Lung (tissue), 12 donors: ENCODE measurements around the gene AGAP1. TPM values are rescaled to one million over a fixed set of nuclear protein-coding genes. Genes with fewer than 3 reads are reported as not detected.

Experiments
- ATAC-seq: fragments of 200-7000 bp; cut with Tn5 transposase; one replicate; pipeline ENCODE4 v1.9.1; 2020; ENCODE audit warnings: moderate number of reproducible peaks; ENCODE audit not compliant: insufficient read depth, low FRiP score
- DNase-seq, 3 donors: peaks; one replicate each; pipeline ENCODE4 v3.0.0-alpha.2; 2013 to 2017
- H3K27ac ChIP-seq, 2 donors: one replicate each; pipeline ENCODE4 v1.5.1; 2013; ENCODE audit warnings: mild to moderate bottlenecking in 2 of 2, moderate library complexity in 2 of 2, control low read depth in 1 of 2, inconsistent platforms in 1 of 2, low read depth in 1 of 2, low read length in 1 of 2
- H3K27me3 ChIP-seq, 3 donors: one replicate each; pipeline ENCODE4 v1.5.1; 2013; ENCODE audit warnings: low read length in 2 of 3; ENCODE audit not compliant: control insufficient read depth in 3 of 3, insufficient read depth in 3 of 3
- H3K36me3 ChIP-seq, 4 donors: one replicate each; pipeline ENCODE4 v1.5.1; 2013; ENCODE audit warnings: low read length in 4 of 4, mild to moderate bottlenecking in 1 of 4, moderate library complexity in 1 of 4; ENCODE audit not compliant: control insufficient read depth in 4 of 4, insufficient read depth in 4 of 4
- H3K4me1 ChIP-seq, 5 donors: one replicate each; pipeline ENCODE4 v1.5.1; 2013; ENCODE audit warnings: low read length in 5 of 5, mild to moderate bottlenecking in 2 of 5, moderate library complexity in 1 of 5; ENCODE audit not compliant: control insufficient read depth in 5 of 5, insufficient read depth in 5 of 5
- H3K4me3 ChIP-seq: one replicate; pipeline ENCODE4 v1.5.1; 2013; ENCODE audit warnings: mild to moderate bottlenecking, control low read depth, moderate library complexity
- H3K9ac ChIP-seq, 2 donors: one replicate each; pipeline ENCODE4 v1.5.1; 2013; ENCODE audit warnings: low read length in 2 of 2, control low read depth in 1 of 2; ENCODE audit not compliant: insufficient read depth in 1 of 2
- H3K9me3 ChIP-seq, 4 donors: one replicate each; pipeline ENCODE4 v1.5.1; 2013; ENCODE audit warnings: low read length in 3 of 4, mild to moderate bottlenecking in 1 of 4, moderate library complexity in 1 of 4; ENCODE audit not compliant: control insufficient read depth in 4 of 4, insufficient read depth in 3 of 4
- CTCF ChIP-seq: IDR thresholded peaks from 2 replicates; pipeline ENCODE4 v1.5.1; 2012; ENCODE audit warnings: mild to moderate bottlenecking; ENCODE audit errors: control extremely low read depth, extremely low read depth
- WGBS, 2 donors: extraction: QIAGEN DNeasy Blood & Tissue Kit; methylation state at CpG; one replicate each; pipeline ENCODE4 v1.1.7; 2013; 5-methylcytosine and 5-hydroxymethylcytosine counted together
- polyA plus RNA-seq, 2 donors: library from polyadenylated mRNA; stranded (reverse); fragments of 200-250 nt; gene quantifications; one replicate each; pipeline ENCODE4 v1.2.1, GENCODE V29; 2013
- total RNA-seq, 2 donors: library from RNA; depleted of rRNA in 1 of 2; stranded (reverse); fragments of >200 nt in 1 of 2; gene quantifications; one replicate each; pipeline ENCODE4 v1.2.1, GENCODE V29; 2014 to 2021
- donor health status: control.
- donor health status: control.
- donor health status: Bipolar disorder and iron deficiency.
- donor health status: healthy.
- donor health status: DM: yes; HTN: yes; CAD: no.

AGAP1 gene
- total and polyA plus RNA-seq, 4 donors, result 6.6 to 39.4 (median 20.2) TPM

- H3K36me3 ChIP-seq, result peaks cover 0 to 7% (median 0%) of the 10 kb centered on the region in 4 donors
- no peaks in the 10 kb centered on the region for H3K9me3 ChIP-seq
- no peaks in the 10 kb centered on the region for H3K27me3 ChIP-seq
- H3K4me3 ChIP-seq, result no peak overlapping the region
- no peak overlapping the region for H3K27ac ChIP-seq
- DNase-seq (no peak), ATAC-seq (no peak)
- no peaks in the 10 kb centered on the region for H3K4me1 ChIP-seq
- 92 to 93% methylated on average over 23 of the region's 23 CpGs for WGBS, 2 donors
- H3K9ac ChIP-seq, result no peak overlapping the region
- TF ChIP-seq CTCF, result no peak
These were observed 464.5 kb downstream of the AGAP1 start for GRCh38 chr2:235958221-235958930.

- Histone ChIP-seq H3K9me3 (no peaks in the 10 kb centered on the region), H3K27me3 (no peaks in the 10 kb centered on the region), H3K27ac (no peak overlapping the region), H3K4me1 (no peaks in the 10 kb centered on the region), H3K9ac (no peak overlapping the region), H3K36me3 (peaks cover 0 to 7% (median 0%) of the 10 kb centered on the region in 4 donors), H3K4me3 (no peak overlapping the region)
- WGBS, 2 donors, result 93 to 94% methylated on average over 29 of the region's 29 CpGs
- TF ChIP-seq CTCF, result no peak
- ATAC-seq (no peak), DNase-seq (no peak)
These were observed 465.1 kb downstream of the AGAP1 start for GRCh38 chr2:235958931-235959410.

- 94 to 95% methylated on average over 21 of the region's 21 CpGs for WGBS, 2 donors
- no peak overlapping the region for H3K4me3 ChIP-seq
- DNase-seq (no peak), ATAC-seq (no peak)
- no peak for TF ChIP-seq CTCF
- no peak overlapping the region for H3K27ac ChIP-seq
- no peaks in the 10 kb centered on the region for H3K9me3 ChIP-seq
- peaks cover 0 to 7% (median 0%) of the 10 kb centered on the region in 4 donors for H3K36me3 ChIP-seq
- no peaks in the 10 kb centered on the region for H3K27me3 ChIP-seq
- H3K9ac ChIP-seq, result no peak overlapping the region
- no peaks in the 10 kb centered on the region for H3K4me1 ChIP-seq
These were observed 466.3 kb downstream of the AGAP1 start for GRCh38 chr2:235960011-235960715.
